Stimulated activated CD8-positive, alpha-beta memory T cell treated with anti-CD3 and anti-CD28 coated beads, Interleukin-12 subunit alpha, Interleukin-12 subunit beta, amount 100 ng/mL, for 4 hours (primary cell): Measurements from ENCODE around the gene SACM1L.
"Not testable (repeated sequence)": the region's sequence is repeated elsewhere in the genome, so short reads cannot be mapped to it uniquely, and the experiment has no call there.

Experiments
- DNase-seq: peaks from one replicate; pipeline ENCODE4 v3.0.0-alpha.2; 2020; ENCODE audit warnings: low read depth

The SACM1L gene

GRCh38 chr3:45693941-45694521 is 4.8 kb downstream of the SACM1L start:
- no peak for DNase-seq

DNA sequence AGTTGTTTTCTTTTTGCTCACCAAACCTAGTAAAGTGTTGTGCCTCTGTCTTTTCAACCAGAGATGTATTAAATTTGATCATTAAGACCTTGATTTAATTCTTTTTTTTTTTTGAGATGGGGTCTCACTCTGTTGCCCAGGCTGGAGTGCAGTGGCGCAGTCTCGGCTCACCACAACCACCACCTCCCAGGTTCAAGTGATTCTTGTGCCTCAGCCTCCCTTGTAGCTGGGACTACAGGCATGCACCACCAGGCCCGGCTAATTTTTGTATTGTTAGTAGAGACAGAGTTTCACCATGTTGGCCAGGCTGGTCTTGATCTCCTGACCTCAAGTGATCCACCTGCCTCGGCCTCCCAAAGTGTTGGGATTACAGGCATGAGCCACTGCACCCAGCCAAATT is 6.0 kb downstream of the SACM1L start:
- not testable (repeated sequence) for DNase-seq

GRCh38 chr3:45700570-45701073 is 11.4 kb downstream of the SACM1L start:
- DNase-seq, result no peak

GRCh38 chr3:45701172-45701867 is 12.1 kb downstream of the SACM1L start:
- DNase-seq, result no peak

DNA sequence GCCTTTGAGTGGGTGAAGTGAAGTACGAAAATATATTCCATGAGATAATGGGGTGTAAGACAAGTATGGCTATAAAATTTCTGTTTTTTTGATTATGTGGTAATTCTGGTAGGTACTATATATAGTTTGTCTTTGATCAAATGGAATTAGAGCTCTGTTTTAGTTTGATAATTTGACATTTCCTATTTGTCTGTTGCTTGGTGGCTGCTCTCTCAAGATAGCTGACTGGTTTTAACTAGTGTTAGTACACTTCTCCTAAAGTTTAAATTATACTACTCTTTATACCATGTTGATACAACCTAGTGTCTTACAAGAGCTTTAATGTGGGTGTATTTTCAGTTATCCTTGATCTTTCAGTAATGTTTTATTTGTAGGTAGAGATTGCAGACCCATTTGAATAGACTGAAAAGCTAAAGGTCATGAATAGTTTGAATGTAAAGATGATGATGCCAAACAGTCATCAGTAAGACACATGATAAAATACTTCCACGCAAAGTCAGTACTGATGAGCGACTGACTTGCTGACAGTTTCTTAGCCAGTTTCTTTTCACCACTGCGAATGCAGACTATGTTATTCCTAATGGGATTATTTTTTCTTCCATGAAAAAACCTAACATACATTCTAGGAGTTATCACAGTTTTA is 15.2 kb downstream of the SACM1L start:
- DNase-seq, result no peak

DNA sequence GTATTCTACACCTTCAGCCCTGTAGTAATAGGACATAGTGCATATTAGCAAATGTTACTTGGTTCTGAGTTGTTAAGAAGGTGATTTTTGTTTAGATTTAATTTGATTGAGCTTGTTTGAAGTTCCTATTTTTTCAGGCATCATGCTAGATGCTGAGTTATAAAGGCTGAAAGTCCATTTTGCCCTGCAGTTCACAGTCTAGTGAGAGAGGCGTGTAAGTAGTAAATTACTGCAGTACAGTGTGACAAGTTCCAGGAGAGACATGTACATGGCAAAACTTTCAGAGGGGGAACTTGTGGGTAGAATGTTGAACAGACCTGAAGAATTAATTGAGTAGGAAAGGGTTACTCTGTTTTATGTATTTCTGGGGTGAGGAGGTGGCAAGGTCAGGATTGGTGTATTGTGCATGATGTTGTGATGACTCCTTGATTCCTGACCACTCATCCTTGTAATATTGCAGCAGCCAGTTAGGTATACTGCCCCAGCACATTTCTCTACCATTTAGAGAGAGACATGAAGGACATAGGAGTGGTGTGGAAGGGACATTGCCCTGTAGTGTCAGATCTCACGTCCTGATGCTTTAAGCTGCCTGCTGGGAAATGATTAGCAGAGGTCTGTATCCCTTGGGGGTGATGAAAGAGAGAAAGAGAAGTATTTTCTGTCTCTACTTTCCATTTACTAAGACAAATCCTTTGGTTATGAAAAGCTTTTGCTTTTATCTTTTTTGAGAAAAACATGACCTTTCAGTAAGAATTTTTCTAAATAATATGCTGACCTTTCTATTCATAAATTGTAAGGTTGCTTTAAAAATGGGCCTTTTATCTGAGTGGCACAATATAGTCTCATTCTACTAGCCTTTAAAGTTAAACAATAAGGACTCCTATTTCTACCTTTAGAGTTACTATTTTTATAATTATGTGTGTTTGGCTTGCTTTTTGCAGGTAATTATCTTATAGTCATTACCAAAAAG is 16.9 kb downstream of the SACM1L start:
- no peak for DNase-seq

GRCh38 chr3:45711931-45712330 is 22.7 kb downstream of the SACM1L start:
- DNase-seq, result no peak

GRCh38 chr3:45712434-45713110 is 23.4 kb downstream of the SACM1L start:
- no peak for DNase-seq

DNA sequence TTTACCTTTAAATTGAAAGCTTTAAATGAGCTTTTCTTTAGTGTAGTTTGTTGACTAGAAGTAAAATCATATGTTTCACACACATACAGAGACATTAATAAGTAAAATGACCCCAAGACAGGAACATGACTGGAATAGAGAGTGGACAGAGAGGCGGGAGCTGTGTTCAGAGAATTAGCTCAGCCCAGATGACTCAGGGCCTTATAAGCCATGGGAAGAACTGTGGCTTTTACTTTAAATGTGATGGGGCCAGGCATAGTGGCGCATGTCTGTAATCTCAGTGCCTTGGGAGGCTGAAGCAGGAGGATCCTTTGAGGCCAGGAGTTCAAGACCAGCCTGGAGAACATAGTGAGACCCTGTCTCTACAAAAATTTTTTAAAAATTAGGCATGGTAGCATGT is 26.7 kb downstream of the SACM1L start:
- no peak for DNase-seq

DNA sequence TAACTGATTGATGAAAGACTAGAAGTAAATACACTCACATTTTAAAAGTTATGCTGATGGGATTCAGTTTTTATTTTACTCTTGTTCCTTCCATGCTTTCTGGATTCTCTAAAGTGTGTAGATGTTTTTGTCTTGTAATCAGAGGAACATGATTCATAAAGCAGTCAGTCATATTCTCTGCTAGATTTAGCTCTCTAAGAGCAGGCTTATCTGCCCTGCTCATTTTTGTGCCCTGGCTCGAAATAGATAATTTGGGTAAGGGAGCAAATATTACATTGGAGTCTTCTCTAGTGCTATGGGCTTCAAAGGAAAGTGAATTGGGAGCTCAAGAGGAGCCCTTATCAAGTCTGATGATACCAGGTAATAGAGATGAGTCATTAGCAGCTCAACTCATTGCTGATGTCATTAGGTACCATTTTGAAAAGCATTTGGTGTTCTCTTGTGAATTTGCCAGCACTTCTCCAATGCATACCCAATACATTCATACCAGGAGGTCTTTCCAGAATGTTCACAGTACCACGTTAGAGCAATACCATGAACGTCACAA is 27.7 kb downstream of the SACM1L start:
- DNase-seq, result no peak

GRCh38 chr3:45719655-45720487 is 30.7 kb downstream of the SACM1L start:
- DNase-seq, result no peak

DNA sequence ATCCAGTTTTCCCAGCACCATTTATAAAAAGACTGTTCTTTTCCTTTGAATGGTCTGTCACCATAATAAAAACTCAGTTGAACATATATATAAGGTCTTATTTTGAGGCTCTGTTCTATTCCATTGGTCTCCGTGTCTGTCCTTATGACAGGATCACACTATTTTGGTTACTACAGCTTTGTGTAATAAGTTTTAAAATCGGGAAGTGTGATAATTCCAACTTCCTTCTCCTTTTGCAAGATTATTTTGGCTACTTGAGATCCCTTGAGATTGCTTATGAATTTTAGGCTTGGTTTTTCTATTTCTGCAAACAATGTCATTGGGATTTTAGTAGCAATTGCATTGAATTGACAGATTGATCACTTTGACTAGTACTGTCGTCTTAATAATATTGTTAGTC is 35.7 kb downstream of the SACM1L start:
- DNase-seq, result no peak

DNA sequence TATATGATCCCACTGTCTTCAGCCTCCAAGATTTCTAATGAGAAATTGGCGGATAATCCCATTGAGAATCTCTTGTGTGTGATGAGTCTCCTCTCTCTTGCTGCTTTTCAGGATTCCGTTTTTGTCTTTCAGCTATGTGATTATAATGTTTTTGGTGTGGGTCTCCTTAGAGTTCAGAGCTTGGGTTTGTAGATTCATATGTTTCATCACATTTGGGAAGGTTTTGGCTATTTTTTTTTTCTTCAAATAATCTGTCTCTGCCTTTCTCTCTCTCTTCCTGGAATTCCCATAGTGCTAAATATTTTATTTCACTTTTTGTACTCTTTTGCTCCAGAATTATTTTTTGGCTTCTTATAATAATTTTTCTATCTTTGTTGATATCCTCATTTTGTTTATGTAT is 40.4 kb downstream of the SACM1L start:
- no peak for DNase-seq

GRCh38 chr3:45730409-45731154 is 41.4 kb downstream of the SACM1L start:
- DNase-seq, result no peak

DNA sequence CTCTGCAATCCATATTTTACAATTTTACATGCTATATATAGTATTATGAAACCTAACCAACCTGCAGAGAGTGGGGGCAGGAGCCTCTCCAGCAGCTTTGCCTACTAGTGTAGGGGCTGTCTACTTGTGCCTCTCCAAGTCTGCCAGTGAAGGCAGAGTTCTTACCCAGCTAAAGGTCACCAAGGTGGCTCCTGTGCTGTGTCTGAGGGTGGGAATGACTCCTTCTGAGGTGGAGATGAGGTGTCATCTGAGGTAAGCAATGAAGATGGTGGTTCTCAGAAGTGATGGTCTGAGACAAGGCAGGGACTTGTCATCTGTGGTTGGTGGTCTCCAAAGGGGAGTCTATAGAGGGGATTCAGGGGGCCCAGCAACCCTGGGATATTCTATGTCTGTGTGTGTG is 47.5 kb downstream of the SACM1L start:
- no peak for DNase-seq

DNA sequence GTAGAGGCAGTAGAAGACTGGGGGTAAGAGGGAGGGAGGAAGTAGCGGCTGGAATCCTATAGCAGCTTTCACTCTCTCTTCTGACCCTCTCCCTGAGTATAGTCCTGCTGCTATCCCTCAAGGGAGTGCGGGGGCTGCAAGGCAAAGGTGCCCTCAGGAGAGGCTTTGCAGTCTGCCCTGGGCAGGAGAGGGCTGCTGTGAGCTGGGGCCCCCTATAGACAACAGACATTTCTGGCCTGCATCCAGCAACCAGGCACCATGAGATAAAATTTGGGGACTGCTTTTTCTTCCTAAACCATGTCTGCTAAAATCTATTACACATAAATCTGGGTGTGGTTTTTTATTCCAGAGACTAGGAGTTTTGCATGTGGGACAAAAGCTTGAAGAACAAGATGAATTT is 48.0 kb downstream of the SACM1L start:
- DNase-seq, result no peak

- DNase-seq, result no peak
These were observed 50.8 kb downstream of the SACM1L start for GRCh38 chr3:45739991-45740390.

DNA sequence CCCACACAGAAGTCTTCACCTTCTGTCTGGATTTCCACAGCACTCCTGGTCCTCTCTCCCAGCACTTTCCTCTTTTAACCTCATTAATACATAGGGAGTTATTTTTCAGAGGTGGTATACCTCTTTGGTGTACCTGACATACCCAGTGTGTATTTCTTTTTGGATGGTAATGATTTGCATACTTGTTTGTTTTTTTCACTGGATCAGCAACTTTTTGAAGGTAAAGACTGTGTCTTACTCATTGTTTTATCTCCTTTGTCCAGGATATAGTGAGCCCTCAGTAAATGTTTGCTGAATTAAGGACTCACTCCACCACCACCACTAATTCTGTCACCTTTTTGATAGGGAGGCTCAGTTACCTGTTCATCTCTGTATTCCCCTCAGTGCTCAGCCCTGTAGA is 52.1 kb downstream of the SACM1L start:
- DNase-seq, result no peak

- no peak for DNase-seq
These were observed 52.7 kb downstream of the SACM1L start for GRCh38 chr3:45741742-45742460.
